Breast epithelium (tissue), 3 donors: ENCODE measurements around the gene RASA4B.

Source experiments
- CTCF ChIP-seq, 3 donors: fragments of 450-650 bp; IDR thresholded peaks; one replicate each; pipeline ENCODE4 v1.5.1; 2016 to 2017; ENCODE audit warnings: antibody characterized with exemption in 3 of 3, mild to moderate bottlenecking in 3 of 3, moderate library complexity in 3 of 3
- POLR2A ChIP-seq: fragments of 450-650 bp; IDR thresholded peaks from one replicate; pipeline ENCODE4 v1.6.1; 2016; ENCODE audit warnings: antibody characterized with exemption, mild to moderate bottlenecking, moderate library complexity
- POLR2AphosphoS5 ChIP-seq, 3 donors: sonication (generic); formaldehyde crosslinking; IDR thresholded peaks; one replicate each; pipeline ENCODE4 v1.6.1; 2017; ENCODE audit warnings: antibody characterized with exemption in 3 of 3

GRCh38 chr7:102459221-102459844 lies 58.2 kb downstream of the RASA4B start:
- TF ChIP-seq POLR2A (no peak), CTCF (IDR thresholded peaks at IDR 0.05) (no peak), POLR2AphosphoS5 (IDR thresholded peaks at IDR 0.05) (no peak)
